GM23338 (cell line): ENCODE measurements around the gene TASP1. TPM values are rescaled to one million over a fixed set of nuclear protein-coding genes. Genes with fewer than 3 reads are reported as not detected.

ENCODE experiments used
- ATAC-seq: fragments of 200-7000 bp; cut with Tn5 transposase; 3 replicates; pipeline ENCODE4 v1.9.1; 2020
- DNase-seq: peaks from one replicate; pipeline ENCODE4 v3.0.0-alpha.2; 2015; ENCODE audit warnings: low spot score
- H2AFZ ChIP-seq: fragments of 200-600 bp; sonication (generic); 2 replicates; pipeline ENCODE4 v1.8.0; 2016; ENCODE audit warnings: antibody characterized with exemption, mild to moderate bottlenecking, moderate library complexity
- H3F3A ChIP-seq: fragments of 200-600 bp; sonication (generic); replicated peaks from 2 replicates; pipeline ENCODE4 v1.8.0; 2017; ENCODE audit warnings: antibody characterized with exemption, mixed run types, low read depth
- H3K27ac ChIP-seq: fragments of 200-600 bp; sonication (generic); 2 replicates; pipeline ENCODE4 v1.6.1; 2016; ENCODE audit warnings: low read depth
- H3K27me3 ChIP-seq: fragments of 200-600 bp; sonication (generic); 2 replicates; pipeline ENCODE4 v1.8.0; 2016; ENCODE audit warnings: mild to moderate bottlenecking, mixed run types, moderate library complexity; ENCODE audit not compliant: insufficient read depth
- H3K36me3 ChIP-seq: fragments of 200-600 bp; sonication (generic); 2 replicates; pipeline ENCODE4 v1.8.0; 2016; ENCODE audit warnings: mild to moderate bottlenecking; ENCODE audit not compliant: insufficient read depth
- H3K4me1 ChIP-seq: fragments of 200-600 bp; sonication (generic); 2 replicates; pipeline ENCODE4 v1.8.0; 2016; ENCODE audit warnings: mild to moderate bottlenecking, moderate library complexity; ENCODE audit not compliant: insufficient read depth
- H3K4me2 ChIP-seq: fragments of 200-600 bp; sonication (generic); 2 replicates; pipeline ENCODE4 v1.7.1; 2017; ENCODE audit warnings: mixed run types
- H3K4me3 ChIP-seq: fragments of 200-600 bp; sonication (generic); 2 replicates; pipeline ENCODE4 v1.6.1; 2016; ENCODE audit warnings: mixed run types
- H3K79me2 ChIP-seq: fragments of 200-600 bp; sonication (generic); replicated peaks from 2 replicates; pipeline ENCODE4 v1.8.0; 2017; ENCODE audit warnings: mild to moderate bottlenecking; ENCODE audit not compliant: insufficient read depth
- H3K9me2 ChIP-seq: fragments of 200-600 bp; sonication (generic); 2 replicates; pipeline ENCODE4 v1.8.0; 2017; ENCODE audit not compliant: insufficient read depth
- H4K20me1 ChIP-seq: fragments of 200-600 bp; sonication (generic); replicated peaks from 2 replicates; pipeline ENCODE4 v1.8.0; 2017; ENCODE audit warnings: mild to moderate bottlenecking; ENCODE audit not compliant: insufficient read depth
- H3K27ac Mint-ChIP-seq: 2 replicates; pipeline ENCODE4 v1.8.0; 2020; ENCODE audit warnings: inconsistent platforms, mild to moderate bottlenecking, moderate library complexity, mixed read lengths
- H3K27me3 Mint-ChIP-seq: 3 replicates; pipeline ENCODE4 v1.8.0; 2022; ENCODE audit warnings: low read depth, mild to moderate bottlenecking, moderate library complexity, mixed read lengths, inconsistent platforms; ENCODE audit not compliant: insufficient read depth, poor library complexity
- H3K36me3 Mint-ChIP-seq: 3 replicates; pipeline ENCODE4 v1.8.0; 2021; ENCODE audit warnings: low read depth, mild to moderate bottlenecking, inconsistent platforms, moderate library complexity, mixed read lengths
- H3K4me1 Mint-ChIP-seq: 3 replicates; pipeline ENCODE4 v1.8.0; 2020; ENCODE audit warnings: mild to moderate bottlenecking, inconsistent platforms, mixed read lengths
- H3K4me3 Mint-ChIP-seq: 3 replicates; pipeline ENCODE4 v1.8.0; 2021; ENCODE audit warnings: moderate library complexity, mild to moderate bottlenecking, inconsistent platforms, mixed read lengths
- H3K9me3 Mint-ChIP-seq: 3 replicates; pipeline ENCODE4 v1.8.0; 2020; ENCODE audit warnings: moderate library complexity, mild to moderate bottlenecking, inconsistent platforms, mixed read lengths
- CREB1 ChIP-seq: fragments of 250-450 bp; sonication (Bioruptor Pico); IDR thresholded peaks from 2 replicates; pipeline ENCODE4 v1.5.0; 2020; ENCODE audit warnings: low read depth, mild to moderate bottlenecking, moderate library complexity
- EZH2phosphoT487 ChIP-seq: fragments of 200-600 bp; sonication (generic); IDR thresholded peaks from one replicate; pipeline ENCODE4 v1.8.1; 2018; ENCODE audit warnings: antibody characterized with exemption; ENCODE audit not compliant: unreplicated experiment
- JUNB ChIP-seq: IDR thresholded peaks from one replicate; pipeline ENCODE4 v1.6.1; 2016; ENCODE audit warnings: antibody characterized with exemption; ENCODE audit not compliant: unreplicated experiment
- POLR2AphosphoS5 ChIP-seq: IDR thresholded peaks from 2 replicates; pipeline ENCODE4 v1.6.1; 2016; ENCODE audit warnings: antibody characterized with exemption, low read depth
- STAT1 ChIP-seq: IDR thresholded peaks from one replicate; pipeline ENCODE4 v1.6.1; 2016; ENCODE audit warnings: antibody characterized with exemption; ENCODE audit not compliant: unreplicated experiment
- ZNF114 ChIP-seq: fragments of 250-450 bp; sonication (Bioruptor Pico); IDR thresholded peaks from 2 replicates; pipeline ENCODE4 v1.5.0; 2020; ENCODE audit warnings: mild to moderate bottlenecking, moderate library complexity
- polyA plus RNA-seq: library from polyadenylated mRNA; unstranded; fragments of >200 nt; fragmentation: Nextera tagmentation; extraction: Ambion mirVana; gene quantifications from 2 replicates; pipeline ENCODE4 v1.2.1, GENCODE V29; 2016
- total RNA-seq: library from RNA; depleted of rRNA; stranded (reverse); fragments of >200 nt; shearing (Covaris generic); gene quantifications from 2 replicates; pipeline ENCODE4 v1.2.3, GENCODE V29; 2014
- TF ChIP-seq, protein P1 (sequence below): fragments of 250-450 bp; sonication (Bioruptor Pico); IDR thresholded peaks from 2 replicates; pipeline ENCODE4 v1.5.0; 2020; ENCODE audit warnings: mild to moderate bottlenecking, moderate library complexity
- TF ChIP-seq, protein P2 (sequence below), 2 experiments: fragments of 200-600 bp in 1 of 2; sonication (generic) in 1 of 2; conservative IDR thresholded peaks; 2 replicates each; pipeline versions ENCODE4 v1.5.1 to v1.6.1; 2016 to 2017; ENCODE audit warnings: antibody characterized with exemption in 2 of 2, low read depth in 2 of 2, mild to moderate bottlenecking in 2 of 2, moderate library complexity in 1 of 2
- TF ChIP-seq, protein P3 (sequence below): IDR thresholded peaks from one replicate; pipeline ENCODE4 v1.6.1; 2018; ENCODE audit warnings: antibody characterized with exemption; ENCODE audit not compliant: unreplicated experiment

Gene TASP1
- total and polyA plus RNA-seq, 2 experiments from 2014 or later, result 9.7 to 9.8 TPM

DNA sequence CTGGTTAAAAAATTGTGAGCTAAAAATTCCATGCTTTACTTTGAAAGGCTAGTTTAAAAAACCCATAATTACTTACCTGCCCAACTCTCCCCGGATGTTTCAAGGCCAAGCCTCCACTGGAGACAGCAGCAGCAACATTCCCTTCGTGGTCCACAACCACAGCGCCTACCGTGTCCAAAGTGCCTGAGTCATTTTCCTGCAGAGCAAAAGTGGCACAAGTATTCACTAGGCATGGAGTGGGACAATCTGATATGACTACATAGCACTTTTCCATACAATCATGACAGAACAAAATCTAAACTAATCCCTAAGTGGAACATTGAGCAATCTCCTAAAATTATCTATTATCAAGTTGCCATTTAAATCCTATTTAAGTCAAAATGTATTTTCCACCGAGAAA is 104.8 kb downstream of the TASP1 start:
- H3F3A ChIP-seq, result no peaks in the 10 kb centered on the region
- H3K27me3 ChIP-seq, result no peaks in the 10 kb centered on the region
- Mint-ChIP-seq H3K36me3 (no peaks in the 10 kb centered on the region), H3K4me3 (no peak overlapping the region), H3K9me3 (no peaks in the 10 kb centered on the region), H3K27ac (no peak overlapping the region), H3K4me1 (peaks cover 7% of the 10 kb centered on the region; the same call in 2 of the 3 replicates), H3K27me3 (no peaks in the 10 kb centered on the region)
- DNase-seq, result no peak
- no peaks in the 10 kb centered on the region for H3K79me2 ChIP-seq
- H2AFZ ChIP-seq, result no peak overlapping the region
- H3K9me2 ChIP-seq, result no peaks in the 10 kb centered on the region
- no peaks in the 10 kb centered on the region for H3K36me3 ChIP-seq
- H3K4me1 ChIP-seq, result peaks cover 7% of the 10 kb centered on the region; the same call in 1 of the 2 replicates
- TF ChIP-seq ZNF114 (CRISPR knock-in tag), result no peak
- TF ChIP-seq STAT1, result no peak
- TF ChIP-seq JUNB, result no peak
- TF ChIP-seq, protein P1, sequence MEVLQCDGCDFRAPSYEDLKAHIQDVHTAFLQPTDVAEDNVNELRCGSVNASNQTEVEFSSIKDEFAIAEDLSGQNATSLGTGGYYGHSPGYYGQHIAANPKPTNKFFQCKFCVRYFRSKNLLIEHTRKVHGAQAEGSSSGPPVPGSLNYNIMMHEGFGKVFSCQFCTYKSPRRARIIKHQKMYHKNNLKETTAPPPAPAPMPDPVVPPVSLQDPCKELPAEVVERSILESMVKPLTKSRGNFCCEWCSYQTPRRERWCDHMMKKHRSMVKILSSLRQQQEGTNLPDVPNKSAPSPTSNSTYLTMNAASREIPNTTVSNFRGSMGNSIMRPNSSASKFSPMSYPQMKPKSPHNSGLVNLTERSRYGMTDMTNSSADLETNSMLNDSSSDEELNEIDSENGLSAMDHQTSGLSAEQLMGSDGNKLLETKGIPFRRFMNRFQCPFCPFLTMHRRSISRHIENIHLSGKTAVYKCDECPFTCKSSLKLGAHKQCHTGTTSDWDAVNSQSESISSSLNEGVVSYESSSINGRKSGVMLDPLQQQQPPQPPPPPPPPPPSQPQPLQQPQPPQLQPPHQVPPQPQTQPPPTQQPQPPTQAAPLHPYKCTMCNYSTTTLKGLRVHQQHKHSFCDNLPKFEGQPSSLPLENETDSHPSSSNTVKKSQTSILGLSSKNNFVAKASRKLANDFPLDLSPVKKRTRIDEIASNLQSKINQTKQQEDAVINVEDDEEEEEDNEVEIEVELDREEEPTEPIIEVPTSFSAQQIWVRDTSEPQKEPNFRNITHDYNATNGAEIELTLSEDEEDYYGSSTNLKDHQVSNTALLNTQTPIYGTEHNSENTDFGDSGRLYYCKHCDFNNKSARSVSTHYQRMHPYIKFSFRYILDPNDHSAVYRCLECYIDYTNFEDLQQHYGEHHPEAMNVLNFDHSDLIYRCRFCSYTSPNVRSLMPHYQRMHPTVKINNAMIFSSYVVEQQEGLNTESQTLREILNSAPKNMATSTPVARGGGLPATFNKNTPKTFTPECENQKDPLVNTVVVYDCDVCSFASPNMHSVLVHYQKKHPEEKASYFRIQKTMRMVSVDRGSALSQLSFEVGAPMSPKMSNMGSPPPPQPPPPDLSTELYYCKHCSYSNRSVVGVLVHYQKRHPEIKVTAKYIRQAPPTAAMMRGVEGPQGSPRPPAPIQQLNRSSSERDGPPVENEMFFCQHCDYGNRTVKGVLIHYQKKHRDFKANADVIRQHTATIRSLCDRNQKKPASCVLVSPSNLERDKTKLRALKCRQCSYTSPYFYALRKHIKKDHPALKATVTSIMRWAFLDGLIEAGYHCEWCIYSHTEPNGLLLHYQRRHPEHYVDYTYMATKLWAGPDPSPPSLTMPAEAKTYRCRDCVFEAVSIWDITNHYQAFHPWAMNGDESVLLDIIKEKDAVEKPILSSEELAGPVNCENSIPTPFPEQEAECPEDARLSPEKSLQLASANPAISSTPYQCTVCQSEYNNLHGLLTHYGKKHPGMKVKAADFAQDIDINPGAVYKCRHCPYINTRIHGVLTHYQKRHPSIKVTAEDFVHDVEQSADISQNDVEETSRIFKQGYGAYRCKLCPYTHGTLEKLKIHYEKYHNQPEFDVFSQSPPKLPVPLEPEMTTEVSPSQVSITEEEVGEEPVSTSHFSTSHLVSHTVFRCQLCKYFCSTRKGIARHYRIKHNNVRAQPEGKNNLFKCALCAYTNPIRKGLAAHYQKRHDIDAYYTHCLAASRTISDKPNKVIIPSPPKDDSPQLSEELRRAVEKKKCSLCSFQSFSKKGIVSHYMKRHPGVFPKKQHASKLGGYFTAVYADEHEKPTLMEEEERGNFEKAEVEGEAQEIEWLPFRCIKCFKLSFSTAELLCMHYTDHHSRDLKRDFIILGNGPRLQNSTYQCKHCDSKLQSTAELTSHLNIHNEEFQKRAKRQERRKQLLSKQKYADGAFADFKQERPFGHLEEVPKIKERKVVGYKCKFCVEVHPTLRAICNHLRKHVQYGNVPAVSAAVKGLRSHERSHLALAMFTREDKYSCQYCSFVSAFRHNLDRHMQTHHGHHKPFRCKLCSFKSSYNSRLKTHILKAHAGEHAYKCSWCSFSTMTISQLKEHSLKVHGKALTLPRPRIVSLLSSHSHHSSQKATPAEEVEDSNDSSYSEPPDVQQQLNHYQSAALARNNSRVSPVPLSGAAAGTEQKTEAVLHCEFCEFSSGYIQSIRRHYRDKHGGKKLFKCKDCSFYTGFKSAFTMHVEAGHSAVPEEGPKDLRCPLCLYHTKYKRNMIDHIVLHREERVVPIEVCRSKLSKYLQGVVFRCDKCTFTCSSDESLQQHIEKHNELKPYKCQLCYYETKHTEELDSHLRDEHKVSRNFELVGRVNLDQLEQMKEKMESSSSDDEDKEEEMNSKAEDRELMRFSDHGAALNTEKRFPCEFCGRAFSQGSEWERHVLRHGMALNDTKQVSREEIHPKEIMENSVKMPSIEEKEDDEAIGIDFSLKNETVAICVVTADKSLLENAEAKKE (CRISPR knock-in tag), result no peak
- TF ChIP-seq, protein P2, sequence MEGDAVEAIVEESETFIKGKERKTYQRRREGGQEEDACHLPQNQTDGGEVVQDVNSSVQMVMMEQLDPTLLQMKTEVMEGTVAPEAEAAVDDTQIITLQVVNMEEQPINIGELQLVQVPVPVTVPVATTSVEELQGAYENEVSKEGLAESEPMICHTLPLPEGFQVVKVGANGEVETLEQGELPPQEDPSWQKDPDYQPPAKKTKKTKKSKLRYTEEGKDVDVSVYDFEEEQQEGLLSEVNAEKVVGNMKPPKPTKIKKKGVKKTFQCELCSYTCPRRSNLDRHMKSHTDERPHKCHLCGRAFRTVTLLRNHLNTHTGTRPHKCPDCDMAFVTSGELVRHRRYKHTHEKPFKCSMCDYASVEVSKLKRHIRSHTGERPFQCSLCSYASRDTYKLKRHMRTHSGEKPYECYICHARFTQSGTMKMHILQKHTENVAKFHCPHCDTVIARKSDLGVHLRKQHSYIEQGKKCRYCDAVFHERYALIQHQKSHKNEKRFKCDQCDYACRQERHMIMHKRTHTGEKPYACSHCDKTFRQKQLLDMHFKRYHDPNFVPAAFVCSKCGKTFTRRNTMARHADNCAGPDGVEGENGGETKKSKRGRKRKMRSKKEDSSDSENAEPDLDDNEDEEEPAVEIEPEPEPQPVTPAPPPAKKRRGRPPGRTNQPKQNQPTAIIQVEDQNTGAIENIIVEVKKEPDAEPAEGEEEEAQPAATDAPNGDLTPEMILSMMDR (conservative IDR thresholded peaks at IDR 0.05; ENCODE audit: low read depth in 2 of 2), result no peak
- TF ChIP-seq CREB1 (CRISPR knock-in tag), result no peak
- no peak for TF ChIP-seq EZH2phosphoT487
- no peak for TF ChIP-seq POLR2AphosphoS5
- TF ChIP-seq, protein P3, sequence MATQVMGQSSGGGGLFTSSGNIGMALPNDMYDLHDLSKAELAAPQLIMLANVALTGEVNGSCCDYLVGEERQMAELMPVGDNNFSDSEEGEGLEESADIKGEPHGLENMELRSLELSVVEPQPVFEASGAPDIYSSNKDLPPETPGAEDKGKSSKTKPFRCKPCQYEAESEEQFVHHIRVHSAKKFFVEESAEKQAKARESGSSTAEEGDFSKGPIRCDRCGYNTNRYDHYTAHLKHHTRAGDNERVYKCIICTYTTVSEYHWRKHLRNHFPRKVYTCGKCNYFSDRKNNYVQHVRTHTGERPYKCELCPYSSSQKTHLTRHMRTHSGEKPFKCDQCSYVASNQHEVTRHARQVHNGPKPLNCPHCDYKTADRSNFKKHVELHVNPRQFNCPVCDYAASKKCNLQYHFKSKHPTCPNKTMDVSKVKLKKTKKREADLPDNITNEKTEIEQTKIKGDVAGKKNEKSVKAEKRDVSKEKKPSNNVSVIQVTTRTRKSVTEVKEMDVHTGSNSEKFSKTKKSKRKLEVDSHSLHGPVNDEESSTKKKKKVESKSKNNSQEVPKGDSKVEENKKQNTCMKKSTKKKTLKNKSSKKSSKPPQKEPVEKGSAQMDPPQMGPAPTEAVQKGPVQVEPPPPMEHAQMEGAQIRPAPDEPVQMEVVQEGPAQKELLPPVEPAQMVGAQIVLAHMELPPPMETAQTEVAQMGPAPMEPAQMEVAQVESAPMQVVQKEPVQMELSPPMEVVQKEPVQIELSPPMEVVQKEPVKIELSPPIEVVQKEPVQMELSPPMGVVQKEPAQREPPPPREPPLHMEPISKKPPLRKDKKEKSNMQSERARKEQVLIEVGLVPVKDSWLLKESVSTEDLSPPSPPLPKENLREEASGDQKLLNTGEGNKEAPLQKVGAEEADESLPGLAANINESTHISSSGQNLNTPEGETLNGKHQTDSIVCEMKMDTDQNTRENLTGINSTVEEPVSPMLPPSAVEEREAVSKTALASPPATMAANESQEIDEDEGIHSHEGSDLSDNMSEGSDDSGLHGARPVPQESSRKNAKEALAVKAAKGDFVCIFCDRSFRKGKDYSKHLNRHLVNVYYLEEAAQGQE, result no peak
- H3K4me3 ChIP-seq, result no peak overlapping the region
- ATAC-seq, result no peak
- H3K4me2 ChIP-seq, result no peak overlapping the region
- H3K27ac ChIP-seq, result no peak overlapping the region
- no peaks in the 10 kb centered on the region for H4K20me1 ChIP-seq
